CD14-positive monocyte (primary cell): ENCODE measurements around the gene CDH16. TPM values are rescaled to one million over a fixed set of nuclear protein-coding genes. Genes with fewer than 3 reads are reported as not detected.

ENCODE experiments used
- DNase-seq, 3 donors: peaks; one replicate each; pipeline ENCODE4 v3.0.0-alpha.2; 2011 to 2022
- H2AFZ ChIP-seq: 2 replicates; pipeline ENCODE4 v1.6.0; 2012; ENCODE audit warnings: mild to moderate bottlenecking, low read depth, low read length, inconsistent platforms; ENCODE audit not compliant: insufficient read depth, poor library complexity, severe bottlenecking
- H3K27ac ChIP-seq, 2 donors: 1 replicate in 1 of 2; 2 replicates in 1 of 2; pipeline ENCODE4 v1.5.1; 2012 to 2013; ENCODE audit warnings: low read length in 2 of 2, control low read depth in 1 of 2, inconsistent platforms in 1 of 2, low read depth in 1 of 2, mild to moderate bottlenecking in 1 of 2
- H3K27me3 ChIP-seq, 2 donors: one replicate each; pipeline versions ENCODE4 v1.6.0 to v1.6.1; 2011 to 2013; ENCODE audit warnings: low read length in 2 of 2; ENCODE audit not compliant: control insufficient read depth in 2 of 2, insufficient read depth in 2 of 2
- H3K36me3 ChIP-seq, 2 donors: replicated peaks in 1 of 2; 1 replicate in 1 of 2; 2 replicates in 1 of 2; pipeline versions ENCODE4 v1.5.1 to v1.6.1; 2012 to 2013; ENCODE audit warnings: low read length in 2 of 2, control low read depth in 1 of 2, inconsistent platforms in 1 of 2, mild to moderate bottlenecking in 1 of 2; ENCODE audit not compliant: insufficient read depth in 2 of 2, control insufficient read depth in 1 of 2
- H3K4me1 ChIP-seq, 2 donors: 1 replicate in 1 of 2; 2 replicates in 1 of 2; pipeline versions ENCODE4 v1.5.1 to v1.6.1; 2012 to 2013; ENCODE audit warnings: low read length in 2 of 2, control low read depth in 1 of 2, inconsistent platforms in 1 of 2, mild to moderate bottlenecking in 1 of 2, moderate library complexity in 1 of 2; ENCODE audit not compliant: insufficient read depth in 2 of 2, control insufficient read depth in 1 of 2
- H3K4me2 ChIP-seq: replicated peaks from 2 replicates; pipeline ENCODE3; 2012; ENCODE audit warnings: low read length, moderate library complexity, mild to moderate bottlenecking; ENCODE audit not compliant: poor library complexity, severe bottlenecking; ENCODE audit errors: extremely low read depth
- H3K4me3 ChIP-seq, 3 experiments: fragments of 200-600 bp in 1 of 3; sonication (generic) in 1 of 3; replicated peaks in 1 of 3; 1 replicate in 2 of 3; 2 replicates in 1 of 3; pipeline ENCODE4 v1.5.1; 2011 to 2013; ENCODE audit warnings: low read length in 3 of 3, mild to moderate bottlenecking in 3 of 3, control low read depth in 2 of 3, low read depth in 2 of 3, inconsistent platforms in 1 of 3, moderate library complexity in 1 of 3
- H3K79me2 ChIP-seq: 2 replicates; pipeline ENCODE4 v1.6.0; 2012; ENCODE audit warnings: mild to moderate bottlenecking, control low read depth, inconsistent platforms, low read length, moderate library complexity; ENCODE audit not compliant: insufficient read depth
- H3K9ac ChIP-seq: 2 replicates; pipeline ENCODE4 v1.6.0; 2017; ENCODE audit warnings: low read length, mild to moderate bottlenecking; ENCODE audit not compliant: insufficient read depth, poor library complexity, severe bottlenecking
- H3K9me3 ChIP-seq, 2 donors: replicated peaks in 1 of 2; 1 replicate in 1 of 2; 2 replicates in 1 of 2; pipeline versions ENCODE4 v1.5.1 to v1.6.1; 2012 to 2013; ENCODE audit warnings: low read length in 2 of 2, control low read depth in 1 of 2; ENCODE audit not compliant: control insufficient read depth in 1 of 2, insufficient read depth in 1 of 2
- H4K20me1 ChIP-seq: 2 replicates; pipeline ENCODE4 v1.6.0; 2012; ENCODE audit warnings: mild to moderate bottlenecking, low read length, control low read depth, moderate library complexity; ENCODE audit not compliant: insufficient read depth
- H3K27ac Mint-ChIP-seq, 7 donors: one replicate each; pipeline ENCODE4 v1.8.0; 2020; ENCODE audit warnings: mild to moderate bottlenecking in 7 of 7, mixed read lengths in 7 of 7, moderate library complexity in 6 of 7, inconsistent platforms in 2 of 7
- H3K27me3 Mint-ChIP-seq, 3 donors: one replicate each; pipeline ENCODE4 v1.8.0; 2021 to 2022; ENCODE audit warnings: low read depth in 3 of 3, mild to moderate bottlenecking in 3 of 3, mixed read lengths in 3 of 3, moderate library complexity in 3 of 3, inconsistent platforms in 1 of 3
- H3K36me3 Mint-ChIP-seq, 2 donors: one replicate each; pipeline ENCODE4 v1.8.0; 2020; ENCODE audit warnings: mixed read lengths in 2 of 2, inconsistent platforms in 1 of 2, mild to moderate bottlenecking in 1 of 2
- H3K4me1 Mint-ChIP-seq: one replicate; pipeline ENCODE4 v1.8.0; 2020; ENCODE audit warnings: mild to moderate bottlenecking, mixed read lengths
- H3K4me3 Mint-ChIP-seq, 2 donors: one replicate each; pipeline ENCODE4 v1.8.0; 2020; ENCODE audit warnings: mild to moderate bottlenecking in 2 of 2, mixed read lengths in 2 of 2, moderate library complexity in 1 of 2
- H3K9me3 Mint-ChIP-seq, 7 donors: one replicate each; pipeline ENCODE4 v1.8.0; 2020 to 2022; ENCODE audit warnings: mixed read lengths in 7 of 7, mild to moderate bottlenecking in 6 of 7, moderate library complexity in 6 of 7, inconsistent platforms in 2 of 7
- WGBS: methylation state at CpG from one replicate; pipeline ENCODE4 v1.1.5; 2013; ENCODE audit warnings: missing lambda C conversion rate; ENCODE audit not compliant: insufficient coverage; 5-methylcytosine and 5-hydroxymethylcytosine counted together
- intact Hi-C, 2 donors: fragments of 100-400 bp; cut with micrococcal nuclease; formaldehyde crosslinking; loops; one replicate each; pipeline versions ENCODE4 v1.15.0 to v1.15.1; 2023
- polyA plus RNA-seq, 3 donors: library from polyadenylated mRNA; depleted of rRNA in 1 of 3; unstranded in 2 of 3; stranded (reverse) in 1 of 3; fragments of 300-500 nt in 2 of 3; fragments of >200 nt in 1 of 3; fragmentation: Illumina TruSeq in 2 of 3; gene quantifications; 1 replicate in 2 of 3; 2 replicates in 1 of 3; pipeline ENCODE4 v1.2.3, GENCODE V29; 2012 to 2021
- TF ChIP-seq, protein P1 (sequence below): fragments of 200-600 bp; IDR thresholded peaks from one replicate; pipeline ENCODE4 v1.8.0; 2022; ENCODE audit warnings: antibody characterized with exemption, mild to moderate bottlenecking

The CDH16 gene
- polyA plus RNA-seq, 3 donors: not detected

DNA sequence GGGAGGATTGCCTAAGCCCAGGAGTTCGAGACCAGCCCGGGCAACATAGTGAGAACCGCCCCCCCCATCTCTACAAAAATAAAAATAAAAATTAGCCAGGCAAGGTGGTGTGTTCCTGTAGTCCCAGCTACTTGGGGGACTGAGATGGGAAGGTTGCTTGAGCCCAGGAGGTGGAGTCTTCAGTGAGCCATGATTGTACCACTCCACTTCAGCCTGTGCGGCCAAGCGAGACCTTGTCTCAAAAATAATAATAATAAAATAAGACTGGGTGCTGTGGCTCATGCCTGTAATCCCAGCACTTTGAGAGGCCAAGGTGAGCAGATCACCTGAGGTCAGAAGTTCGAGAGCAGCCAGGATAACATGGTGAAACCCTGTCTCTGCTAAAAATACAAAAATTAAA, 26.9 kb downstream of the CDH16 start:
- WGBS: no CpG with 5 or more reads among the region's 6 CpGs
- Histone ChIP-seq H3K36me3 (no peaks in the 10 kb centered on the region), H3K9me3 (no peaks in the 10 kb centered on the region), H4K20me1 (no peaks in the 10 kb centered on the region), H3K27ac (no peak overlapping the region), H3K4me3 (no peak overlapping the region), H3K4me2 (no peak overlapping the region), H3K27me3 (no peaks in the 10 kb centered on the region), H3K79me2 (no peaks in the 10 kb centered on the region), H3K4me1 (no peaks in the 10 kb centered on the region), H3K9ac (no peak overlapping the region), H2AFZ (no peak overlapping the region)
- DNase-seq: no peak
- TF ChIP-seq, protein P1, sequence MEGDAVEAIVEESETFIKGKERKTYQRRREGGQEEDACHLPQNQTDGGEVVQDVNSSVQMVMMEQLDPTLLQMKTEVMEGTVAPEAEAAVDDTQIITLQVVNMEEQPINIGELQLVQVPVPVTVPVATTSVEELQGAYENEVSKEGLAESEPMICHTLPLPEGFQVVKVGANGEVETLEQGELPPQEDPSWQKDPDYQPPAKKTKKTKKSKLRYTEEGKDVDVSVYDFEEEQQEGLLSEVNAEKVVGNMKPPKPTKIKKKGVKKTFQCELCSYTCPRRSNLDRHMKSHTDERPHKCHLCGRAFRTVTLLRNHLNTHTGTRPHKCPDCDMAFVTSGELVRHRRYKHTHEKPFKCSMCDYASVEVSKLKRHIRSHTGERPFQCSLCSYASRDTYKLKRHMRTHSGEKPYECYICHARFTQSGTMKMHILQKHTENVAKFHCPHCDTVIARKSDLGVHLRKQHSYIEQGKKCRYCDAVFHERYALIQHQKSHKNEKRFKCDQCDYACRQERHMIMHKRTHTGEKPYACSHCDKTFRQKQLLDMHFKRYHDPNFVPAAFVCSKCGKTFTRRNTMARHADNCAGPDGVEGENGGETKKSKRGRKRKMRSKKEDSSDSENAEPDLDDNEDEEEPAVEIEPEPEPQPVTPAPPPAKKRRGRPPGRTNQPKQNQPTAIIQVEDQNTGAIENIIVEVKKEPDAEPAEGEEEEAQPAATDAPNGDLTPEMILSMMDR: no peak
- no peaks in the 10 kb centered on the region for H3K4me1 Mint-ChIP-seq
- H3K4me3 Mint-ChIP-seq: no peak overlapping the region
- H3K36me3 Mint-ChIP-seq: peaks cover 3 to 7% of the 10 kb centered on the region in 2 donors
- H3K27ac Mint-ChIP-seq: no peak overlapping the region
- H3K9me3 Mint-ChIP-seq: peaks cover 0 to 3% (median 0%) of the 10 kb centered on the region in 7 donors
- peaks cover 5 to 8% (median 7%) of the 10 kb centered on the region in 3 donors for H3K27me3 Mint-ChIP-seq
- intact Hi-C loops: no loop called here

DNA sequence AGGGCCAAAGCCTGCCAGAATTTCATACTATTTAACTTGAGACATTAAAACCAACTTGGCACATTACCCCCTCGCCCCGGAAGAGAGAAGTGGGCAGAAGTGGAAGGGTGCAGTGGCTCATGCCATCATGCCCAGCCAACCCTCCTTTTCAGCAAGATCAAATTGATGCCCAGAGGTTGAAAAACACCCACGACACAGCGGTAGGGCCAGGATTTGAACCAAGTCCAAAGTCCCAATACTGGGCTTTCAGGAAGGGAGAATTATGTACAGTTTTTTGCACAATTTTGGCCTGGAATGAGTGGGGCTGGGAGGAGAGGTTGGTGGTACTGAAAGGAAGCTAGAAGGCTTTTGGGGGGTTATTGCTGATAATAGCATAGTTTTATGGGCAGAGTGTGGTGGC, 27.3 kb downstream of the CDH16 start:
- Histone ChIP-seq H4K20me1 (no peaks in the 10 kb centered on the region), H3K9me3 (no peaks in the 10 kb centered on the region), H3K27ac (no peak overlapping the region), H3K4me2 (no peak overlapping the region), H3K27me3 (no peaks in the 10 kb centered on the region), H3K79me2 (no peaks in the 10 kb centered on the region), H3K9ac (no peak overlapping the region), H3K4me1 (no peaks in the 10 kb centered on the region), H3K4me3 (no peak overlapping the region), H2AFZ (no peak overlapping the region), H3K36me3 (no peaks in the 10 kb centered on the region)
- Mint-ChIP-seq H3K4me1 (no peaks in the 10 kb centered on the region), H3K9me3 (peaks cover 0 to 3% (median 0%) of the 10 kb centered on the region in 7 donors), H3K36me3 (peaks cover 7% of the 10 kb centered on the region in 2 donors), H3K4me3 (no peak overlapping the region), H3K27ac (no peak overlapping the region), H3K27me3 (peaks cover 5 to 8% (median 7%) of the 10 kb centered on the region in 3 donors)
- no CpG with 5 or more reads among the region's 4 CpGs for WGBS
- TF ChIP-seq, protein P1: no peak
- intact Hi-C loops: no loop called here
- no peak for DNase-seq
